ENCODE measurements around the gene CEBPG.

Gene CEBPG

DNA sequence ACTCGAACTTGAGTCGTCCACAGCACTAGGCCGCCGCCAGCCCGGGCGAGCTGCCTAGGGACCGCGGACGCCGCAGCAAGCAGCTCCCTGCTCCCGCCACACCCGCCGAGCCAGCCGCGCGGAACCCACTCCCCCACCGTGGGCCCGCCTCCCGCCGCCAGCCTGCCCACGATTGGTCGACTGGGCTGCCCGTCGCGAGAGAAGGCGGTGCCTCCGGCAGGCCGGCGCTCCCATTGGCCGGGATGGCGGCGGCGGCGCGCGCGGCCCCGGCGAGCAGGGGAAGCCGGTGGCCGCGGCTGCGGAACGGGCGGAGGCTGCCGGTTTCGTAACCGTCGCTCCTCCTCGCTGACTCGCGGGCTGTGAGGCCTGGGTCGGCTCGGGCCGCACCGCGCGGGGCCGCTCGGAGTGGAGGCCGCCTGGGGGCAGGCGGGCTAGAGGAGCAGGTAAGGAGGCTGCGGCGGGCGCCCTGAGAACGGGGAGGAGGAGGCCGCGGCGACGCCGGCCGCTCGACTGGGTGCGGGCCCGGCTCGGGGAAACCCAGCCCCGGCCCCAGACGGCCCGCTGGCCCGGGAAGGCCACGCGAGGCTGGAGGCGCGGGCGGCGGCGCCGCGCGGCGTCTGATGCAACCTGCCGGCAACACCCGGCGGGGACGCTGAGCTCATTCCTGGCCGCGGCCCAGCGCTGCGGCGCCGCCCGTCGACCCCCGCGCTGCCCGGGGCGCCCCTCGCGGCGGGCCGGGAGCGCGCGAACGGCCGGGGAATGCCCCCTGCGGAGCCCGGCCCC lies at the start of gene CEBPG:
Gene CEBPG (plus strand): TSS at position 257 of the 783 bp plus-strand sequence. CDS start 5,531 bp downstream, outside the sequence.
- TF ChIP-seq, protein P1, sequence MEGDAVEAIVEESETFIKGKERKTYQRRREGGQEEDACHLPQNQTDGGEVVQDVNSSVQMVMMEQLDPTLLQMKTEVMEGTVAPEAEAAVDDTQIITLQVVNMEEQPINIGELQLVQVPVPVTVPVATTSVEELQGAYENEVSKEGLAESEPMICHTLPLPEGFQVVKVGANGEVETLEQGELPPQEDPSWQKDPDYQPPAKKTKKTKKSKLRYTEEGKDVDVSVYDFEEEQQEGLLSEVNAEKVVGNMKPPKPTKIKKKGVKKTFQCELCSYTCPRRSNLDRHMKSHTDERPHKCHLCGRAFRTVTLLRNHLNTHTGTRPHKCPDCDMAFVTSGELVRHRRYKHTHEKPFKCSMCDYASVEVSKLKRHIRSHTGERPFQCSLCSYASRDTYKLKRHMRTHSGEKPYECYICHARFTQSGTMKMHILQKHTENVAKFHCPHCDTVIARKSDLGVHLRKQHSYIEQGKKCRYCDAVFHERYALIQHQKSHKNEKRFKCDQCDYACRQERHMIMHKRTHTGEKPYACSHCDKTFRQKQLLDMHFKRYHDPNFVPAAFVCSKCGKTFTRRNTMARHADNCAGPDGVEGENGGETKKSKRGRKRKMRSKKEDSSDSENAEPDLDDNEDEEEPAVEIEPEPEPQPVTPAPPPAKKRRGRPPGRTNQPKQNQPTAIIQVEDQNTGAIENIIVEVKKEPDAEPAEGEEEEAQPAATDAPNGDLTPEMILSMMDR (IDR thresholded peaks at IDR 0.05; ENCODE audit: extremely low read depth, missing control alignments): peak; percentile 7
- DNase-seq (ENCODE audit: low spot score): peak; percentile 100

DNA sequence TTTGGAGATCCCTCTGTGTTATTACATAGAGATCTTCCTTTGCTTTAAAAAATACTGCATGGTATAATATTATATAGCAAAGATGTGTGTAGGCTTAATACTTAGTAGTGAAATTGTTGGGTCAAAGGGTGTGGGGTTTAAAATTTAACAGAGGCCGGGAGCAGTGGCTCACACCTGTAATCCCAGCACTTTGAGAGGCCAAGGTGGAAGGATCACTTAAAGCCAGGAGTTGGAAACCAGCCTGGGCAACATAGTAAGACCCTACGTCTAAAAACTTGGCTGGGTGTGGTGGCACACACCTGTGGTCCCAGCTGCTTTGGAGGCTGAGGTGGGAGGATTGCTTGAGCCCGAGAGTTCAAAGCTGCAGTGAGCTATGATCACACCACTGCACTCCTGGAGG lies 48.9 kb upstream of the CEBPG start:
- no peak for DNase-seq (ENCODE audit: low spot score)
- TF ChIP-seq, protein P1 (IDR thresholded peaks at IDR 0.05; ENCODE audit: extremely low read depth, missing control alignments): no peak

DNA sequence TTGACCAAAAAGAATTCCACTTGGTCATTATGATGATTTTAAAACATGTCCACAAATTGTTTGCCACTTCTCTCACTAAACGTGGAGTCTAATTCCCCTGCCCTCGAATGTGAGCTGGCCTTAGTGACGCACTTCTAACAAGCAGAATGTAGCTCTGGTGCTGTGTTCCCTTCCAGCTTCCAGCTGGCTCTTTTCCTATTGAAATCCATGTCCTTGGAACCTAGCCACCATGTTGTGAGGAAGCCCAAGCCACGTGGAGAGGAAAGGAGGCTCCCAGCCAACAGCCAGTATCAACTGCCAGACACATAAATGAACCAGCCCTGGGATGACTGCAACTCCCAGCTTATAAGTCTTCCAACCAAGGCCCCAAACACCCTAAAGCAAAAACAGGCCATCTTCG lies 47.6 kb upstream of the CEBPG start:
- TF ChIP-seq, protein P1 (IDR thresholded peaks at IDR 0.05; ENCODE audit: extremely low read depth, missing control alignments): no peak
- DNase-seq (ENCODE audit: low spot score): no peak

DNA sequence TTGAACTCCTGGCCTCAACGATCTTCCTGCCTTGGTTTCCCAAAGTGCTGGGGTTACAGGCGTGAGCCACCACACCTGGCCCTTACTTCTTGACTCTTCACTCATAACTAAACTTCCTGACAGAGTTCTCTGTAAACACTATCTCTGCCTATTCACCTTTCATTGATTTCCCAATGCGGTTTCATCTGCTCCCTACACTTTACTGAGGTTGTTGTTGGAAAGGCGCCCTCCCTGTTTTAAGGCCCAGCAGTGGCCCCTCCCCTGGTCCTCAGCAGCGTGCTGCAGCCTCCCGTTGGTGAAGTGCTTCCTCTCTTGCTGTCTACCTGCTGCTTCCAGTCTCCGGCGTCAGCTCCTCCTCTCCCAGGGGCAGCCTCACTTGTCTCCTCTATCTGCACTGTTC lies 44.4 kb upstream of the CEBPG start:
- TF ChIP-seq, protein P1 (IDR thresholded peaks at IDR 0.05; ENCODE audit: extremely low read depth, missing control alignments): no peak
- DNase-seq (ENCODE audit: low spot score): no peak

DNA sequence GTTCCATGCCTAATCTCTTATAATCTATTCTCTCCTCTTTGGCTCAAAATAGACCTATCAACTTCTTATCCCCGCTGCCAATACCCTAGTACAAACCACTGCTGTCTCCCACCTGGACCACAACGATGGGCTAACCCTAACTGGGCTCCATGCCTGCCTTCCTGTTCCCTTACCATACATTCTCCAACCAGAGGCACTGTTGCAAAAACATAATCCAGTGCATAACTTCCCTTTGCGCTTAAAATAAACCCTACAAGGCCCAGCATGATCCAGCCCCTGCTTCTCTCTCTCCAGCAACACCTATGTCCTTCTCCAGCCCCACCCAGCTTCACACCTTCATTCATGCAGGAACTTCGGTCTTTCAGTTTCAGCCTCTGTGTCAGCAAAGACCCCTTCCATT lies 43.8 kb upstream of the CEBPG start:
- DNase-seq (ENCODE audit: low spot score): no peak
- TF ChIP-seq, protein P1 (IDR thresholded peaks at IDR 0.05; ENCODE audit: extremely low read depth, missing control alignments): no peak

DNA sequence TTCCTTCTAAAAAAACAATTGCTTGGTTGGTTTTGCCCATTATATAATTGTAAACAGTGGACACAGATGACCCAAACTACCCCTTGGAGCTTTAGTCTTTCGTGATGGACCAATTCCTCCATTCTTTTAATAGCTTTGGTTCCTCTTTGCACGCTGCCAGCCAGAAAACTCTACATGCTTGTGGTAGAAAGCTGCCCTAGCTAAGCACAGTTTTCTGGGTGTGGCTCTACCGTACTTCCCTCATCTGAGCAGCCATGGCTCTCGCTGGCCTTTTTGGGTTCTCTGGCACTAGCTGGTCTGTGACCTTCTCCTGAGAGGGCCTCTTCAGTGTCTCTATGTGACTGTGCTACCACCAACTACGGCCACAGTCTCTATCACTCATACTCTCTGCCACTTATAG lies 41.3 kb upstream of the CEBPG start:
- TF ChIP-seq, protein P1 (IDR thresholded peaks at IDR 0.05; ENCODE audit: extremely low read depth, missing control alignments): no peak
- DNase-seq (ENCODE audit: low spot score): no peak

DNA sequence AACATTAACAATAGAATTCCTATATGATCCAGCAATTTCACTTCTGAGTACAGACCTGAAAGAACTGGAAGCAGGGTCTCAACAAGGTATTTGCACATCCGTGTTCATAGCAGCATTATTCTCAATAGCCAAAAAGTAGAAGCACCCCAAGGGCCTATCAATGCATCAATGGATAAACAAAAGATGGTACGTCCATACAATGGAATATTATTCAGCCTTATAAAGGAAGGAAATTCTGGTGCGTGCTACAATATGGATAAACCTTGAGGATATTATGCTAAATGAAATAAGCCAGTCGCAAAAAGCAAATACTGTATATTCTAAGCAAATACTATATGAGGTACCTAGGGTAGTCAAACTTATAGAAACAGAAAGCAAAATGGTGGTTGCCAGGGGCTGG lies 40.4 kb upstream of the CEBPG start:
- no peak for DNase-seq (ENCODE audit: low spot score)
- TF ChIP-seq, protein P1 (IDR thresholded peaks at IDR 0.05; ENCODE audit: extremely low read depth, missing control alignments): no peak

All from GM20000 (cell line).